Upper lobe of left lung (tissue), 4 donors: ENCODE results near the gene OGFR.

Source experiments
- EP300 ChIP-seq, 4 donors: sonication (generic); formaldehyde crosslinking; IDR thresholded peaks; one replicate each; pipeline ENCODE4 v1.5.1; 2017; ENCODE audit warnings: antibody characterized with exemption in 4 of 4, control low read depth in 2 of 4
- POLR2A ChIP-seq, 4 donors: fragments of 450-650 bp; IDR thresholded peaks; one replicate each; pipeline ENCODE4 v1.5.1; 2016 to 2017; ENCODE audit warnings: antibody characterized with exemption in 4 of 4, mild to moderate bottlenecking in 2 of 4
- TF ChIP-seq, protein P1 (sequence below), 6 experiments: fragments of 450-650 bp in 4 of 6; fragments of 200-600 bp in 2 of 6; sonication (generic) in 2 of 6; IDR thresholded peaks; one replicate each; pipeline ENCODE4 v1.5.1; 2016 to 2019; ENCODE audit warnings: antibody characterized with exemption in 6 of 6

DNA sequence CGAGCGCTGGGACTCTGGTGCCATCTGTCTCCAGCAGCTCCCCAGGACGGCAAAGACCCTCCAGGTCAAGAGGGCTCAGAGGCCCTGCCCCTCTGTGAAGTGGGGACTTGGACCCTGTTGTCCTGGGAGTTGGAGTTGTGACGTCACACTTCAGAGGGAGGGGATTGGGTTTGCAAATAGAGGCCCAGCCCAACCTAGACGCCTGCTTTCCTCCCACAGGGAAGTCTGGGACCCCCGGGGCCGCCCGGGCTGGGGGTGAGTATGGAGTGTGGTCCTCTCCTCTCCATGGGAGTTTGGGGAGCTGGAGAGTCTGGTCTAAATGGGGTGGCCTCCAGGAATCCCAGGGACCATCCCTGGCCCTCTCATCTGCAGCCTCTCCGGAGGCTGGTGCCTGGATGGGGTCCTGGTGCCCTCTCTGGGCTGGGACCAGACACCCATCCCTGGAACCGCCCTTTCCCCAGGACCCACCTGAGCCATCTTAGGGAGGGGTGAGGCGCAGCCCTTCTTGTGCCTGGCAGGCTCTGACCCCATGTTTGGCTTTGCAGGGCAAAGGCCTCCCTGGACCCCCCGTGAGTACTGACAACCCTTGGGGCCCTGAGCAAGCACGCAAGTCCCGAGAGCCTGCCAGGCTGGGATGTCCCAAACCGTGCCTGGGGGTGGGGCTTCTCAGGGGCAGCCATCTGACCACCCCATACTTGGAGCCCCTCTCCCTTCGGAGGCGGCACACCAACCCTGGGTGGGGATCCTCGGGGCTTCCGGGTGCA is 16.5 kb downstream of the OGFR start:
- TF ChIP-seq POLR2A (IDR thresholded peaks at IDR 0.05) (no peak), EP300 (IDR thresholded peaks at IDR 0.05) (no peak)
- TF ChIP-seq, protein P1, sequence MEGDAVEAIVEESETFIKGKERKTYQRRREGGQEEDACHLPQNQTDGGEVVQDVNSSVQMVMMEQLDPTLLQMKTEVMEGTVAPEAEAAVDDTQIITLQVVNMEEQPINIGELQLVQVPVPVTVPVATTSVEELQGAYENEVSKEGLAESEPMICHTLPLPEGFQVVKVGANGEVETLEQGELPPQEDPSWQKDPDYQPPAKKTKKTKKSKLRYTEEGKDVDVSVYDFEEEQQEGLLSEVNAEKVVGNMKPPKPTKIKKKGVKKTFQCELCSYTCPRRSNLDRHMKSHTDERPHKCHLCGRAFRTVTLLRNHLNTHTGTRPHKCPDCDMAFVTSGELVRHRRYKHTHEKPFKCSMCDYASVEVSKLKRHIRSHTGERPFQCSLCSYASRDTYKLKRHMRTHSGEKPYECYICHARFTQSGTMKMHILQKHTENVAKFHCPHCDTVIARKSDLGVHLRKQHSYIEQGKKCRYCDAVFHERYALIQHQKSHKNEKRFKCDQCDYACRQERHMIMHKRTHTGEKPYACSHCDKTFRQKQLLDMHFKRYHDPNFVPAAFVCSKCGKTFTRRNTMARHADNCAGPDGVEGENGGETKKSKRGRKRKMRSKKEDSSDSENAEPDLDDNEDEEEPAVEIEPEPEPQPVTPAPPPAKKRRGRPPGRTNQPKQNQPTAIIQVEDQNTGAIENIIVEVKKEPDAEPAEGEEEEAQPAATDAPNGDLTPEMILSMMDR (IDR thresholded peaks at IDR 0.05): no peak
